T-helper 2 cell treated with Interferon-gamma antibody and Interleukin-4, amounts not matched to agents 100 ng/mL and 5 ng/mL, for 36 hours (primary cell): ENCODE results near the gene NFKB1. TPM values are rescaled to one million over a fixed set of nuclear protein-coding genes. Genes with fewer than 3 reads are reported as not detected.

Experiments
- intact Hi-C: fragments of 100-400 bp; cut with micrococcal nuclease; formaldehyde crosslinking; loops from one replicate; pipeline ENCODE4 v1.15.1; 2023
- total RNA-seq: library from RNA; stranded (reverse); gene quantifications from 2 replicates; pipeline ENCODE4 v1.2.3, GENCODE V29; 2022

NFKB1 gene
- total RNA-seq, 1 donor from 2014 or later = 141 TPM

- intact Hi-C loops = no loop called here
These were observed 28.8 kb downstream of the NFKB1 start for GRCh38 chr4:102529977-102530376.

- intact Hi-C loops = no loop called here
These were observed 29.8 kb downstream of the NFKB1 start for GRCh38 chr4:102530986-102531385.

GRCh38 chr4:102531462-102531861 lies 30.3 kb downstream of the NFKB1 start:
- intact Hi-C loops = no loop called here

GRCh38 chr4:102533348-102533747 lies 32.2 kb downstream of the NFKB1 start:
- intact Hi-C loops = no loop called here

- intact Hi-C loops = no loop called here
These were observed 32.7 kb downstream of the NFKB1 start for GRCh38 chr4:102533904-102534303.

GRCh38 chr4:102534845-102535244 lies 33.7 kb downstream of the NFKB1 start:
- intact Hi-C loops = loop anchor here (1.0 kb wide), 1 partner anchor 88 kb away; no protein-coding TSS in a partner anchor

- intact Hi-C loops = loop anchor here (1.0 kb wide), 1 partner anchor 88 kb away; no protein-coding TSS in a partner anchor
These were observed 34.4 kb downstream of the NFKB1 start for GRCh38 chr4:102535398-102536082.

- intact Hi-C loops = no loop called here
These were observed 35.6 kb downstream of the NFKB1 start for GRCh38 chr4:102536768-102537167.

GRCh38 chr4:102537269-102537668 lies 36.1 kb downstream of the NFKB1 start:
- intact Hi-C loops = no loop called here

- intact Hi-C loops = no loop called here
These were observed 40.5 kb downstream of the NFKB1 start for GRCh38 chr4:102541697-102542096.

GRCh38 chr4:102543030-102543928 lies 42.1 kb downstream of the NFKB1 start:
- intact Hi-C loops = no loop called here

GRCh38 chr4:102546635-102547034 lies 45.5 kb downstream of the NFKB1 start:
- intact Hi-C loops = loop anchor here (5.0 kb wide), 1 partner anchor 41 kb away; no protein-coding TSS in a partner anchor

- intact Hi-C loops = loop anchor here (5.0 kb wide), 1 partner anchor 39 kb away; no protein-coding TSS in a partner anchor
These were observed 46.8 kb downstream of the NFKB1 start for GRCh38 chr4:102547973-102548372.

GRCh38 chr4:102551958-102552565 lies 50.9 kb downstream of the NFKB1 start:
- intact Hi-C loops = no loop called here

GRCh38 chr4:102552781-102553180 lies 51.6 kb downstream of the NFKB1 start:
- intact Hi-C loops = no loop called here

GRCh38 chr4:102553982-102554381 lies 52.8 kb downstream of the NFKB1 start:
- intact Hi-C loops = no loop called here

- intact Hi-C loops = no loop called here
These were observed 53.3 kb downstream of the NFKB1 start for GRCh38 chr4:102554482-102554881.

GRCh38 chr4:102554992-102555391 lies 53.8 kb downstream of the NFKB1 start:
- intact Hi-C loops = no loop called here

- intact Hi-C loops = no loop called here
These were observed 56.5 kb downstream of the NFKB1 start for GRCh38 chr4:102557636-102558035.

- intact Hi-C loops = loop anchor here (10.0 kb wide), 1 partner anchor 55 kb away; no protein-coding TSS in a partner anchor
These were observed 59.0 kb downstream of the NFKB1 start for GRCh38 chr4:102560115-102560514.

- intact Hi-C loops = loop anchor here (10.0 kb wide), 1 partner anchor 54 kb away; no protein-coding TSS in a partner anchor
These were observed 59.6 kb downstream of the NFKB1 start for GRCh38 chr4:102560571-102561341.
